Measurements from ENCODE around the gene RGS19.

RGS19 gene

DNA sequence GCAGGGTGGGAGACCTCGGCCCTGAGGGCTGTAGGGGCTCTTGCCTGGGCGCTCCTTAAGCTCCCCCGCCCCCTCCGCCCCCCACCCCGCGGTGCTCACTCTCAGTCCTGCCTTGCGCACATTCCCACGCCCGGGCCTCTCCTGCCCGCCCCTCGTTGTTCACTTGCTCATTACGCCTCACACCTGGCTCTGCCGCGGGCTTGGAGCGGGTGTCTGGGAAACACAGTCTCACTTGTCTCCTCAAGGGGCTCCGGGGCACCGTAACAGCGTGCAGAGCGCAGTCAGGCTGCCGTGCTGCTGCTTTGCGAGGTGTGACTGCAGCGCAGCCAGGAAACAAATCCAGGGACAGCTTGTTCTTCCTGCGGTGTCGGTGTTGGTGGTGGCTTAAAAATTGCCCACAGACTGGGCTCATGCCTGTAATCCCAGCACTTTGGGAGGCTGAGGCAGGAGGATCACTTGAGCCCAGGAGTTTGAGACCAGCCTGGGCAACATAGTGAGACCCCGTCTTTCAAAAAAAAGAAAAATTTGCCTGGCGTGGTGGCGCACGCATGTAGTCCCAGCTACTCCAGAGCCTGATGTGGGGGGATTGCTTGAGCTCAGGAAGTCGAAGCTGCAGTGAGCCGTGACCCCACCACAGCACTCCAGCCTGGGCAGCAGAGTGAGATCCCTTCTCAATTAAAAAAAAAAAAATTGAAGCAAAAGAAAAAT lies 23.5 kb upstream of the RGS19 start:
- in situ Hi-C loops (cut with MboI; ENCODE audit: low sequenced_read_pairs, unreplicated experiment): no loop called here
- DNase-seq (ENCODE audit: low spot score): no peak
- TF ChIP-seq, protein P1, sequence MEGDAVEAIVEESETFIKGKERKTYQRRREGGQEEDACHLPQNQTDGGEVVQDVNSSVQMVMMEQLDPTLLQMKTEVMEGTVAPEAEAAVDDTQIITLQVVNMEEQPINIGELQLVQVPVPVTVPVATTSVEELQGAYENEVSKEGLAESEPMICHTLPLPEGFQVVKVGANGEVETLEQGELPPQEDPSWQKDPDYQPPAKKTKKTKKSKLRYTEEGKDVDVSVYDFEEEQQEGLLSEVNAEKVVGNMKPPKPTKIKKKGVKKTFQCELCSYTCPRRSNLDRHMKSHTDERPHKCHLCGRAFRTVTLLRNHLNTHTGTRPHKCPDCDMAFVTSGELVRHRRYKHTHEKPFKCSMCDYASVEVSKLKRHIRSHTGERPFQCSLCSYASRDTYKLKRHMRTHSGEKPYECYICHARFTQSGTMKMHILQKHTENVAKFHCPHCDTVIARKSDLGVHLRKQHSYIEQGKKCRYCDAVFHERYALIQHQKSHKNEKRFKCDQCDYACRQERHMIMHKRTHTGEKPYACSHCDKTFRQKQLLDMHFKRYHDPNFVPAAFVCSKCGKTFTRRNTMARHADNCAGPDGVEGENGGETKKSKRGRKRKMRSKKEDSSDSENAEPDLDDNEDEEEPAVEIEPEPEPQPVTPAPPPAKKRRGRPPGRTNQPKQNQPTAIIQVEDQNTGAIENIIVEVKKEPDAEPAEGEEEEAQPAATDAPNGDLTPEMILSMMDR (IDR thresholded peaks at IDR 0.05; ENCODE audit: borderline replicate concordance, control extremely low read depth, extremely low read depth, insufficient read depth, missing control alignments): no peak

GRCh38 chr20:64101731-64102621 lies 22.7 kb upstream of the RGS19 start:
- in situ Hi-C loops (cut with MboI; ENCODE audit: low sequenced_read_pairs, unreplicated experiment): no loop called here
- DNase-seq (ENCODE audit: low spot score): peak; percentile 90

DNA sequence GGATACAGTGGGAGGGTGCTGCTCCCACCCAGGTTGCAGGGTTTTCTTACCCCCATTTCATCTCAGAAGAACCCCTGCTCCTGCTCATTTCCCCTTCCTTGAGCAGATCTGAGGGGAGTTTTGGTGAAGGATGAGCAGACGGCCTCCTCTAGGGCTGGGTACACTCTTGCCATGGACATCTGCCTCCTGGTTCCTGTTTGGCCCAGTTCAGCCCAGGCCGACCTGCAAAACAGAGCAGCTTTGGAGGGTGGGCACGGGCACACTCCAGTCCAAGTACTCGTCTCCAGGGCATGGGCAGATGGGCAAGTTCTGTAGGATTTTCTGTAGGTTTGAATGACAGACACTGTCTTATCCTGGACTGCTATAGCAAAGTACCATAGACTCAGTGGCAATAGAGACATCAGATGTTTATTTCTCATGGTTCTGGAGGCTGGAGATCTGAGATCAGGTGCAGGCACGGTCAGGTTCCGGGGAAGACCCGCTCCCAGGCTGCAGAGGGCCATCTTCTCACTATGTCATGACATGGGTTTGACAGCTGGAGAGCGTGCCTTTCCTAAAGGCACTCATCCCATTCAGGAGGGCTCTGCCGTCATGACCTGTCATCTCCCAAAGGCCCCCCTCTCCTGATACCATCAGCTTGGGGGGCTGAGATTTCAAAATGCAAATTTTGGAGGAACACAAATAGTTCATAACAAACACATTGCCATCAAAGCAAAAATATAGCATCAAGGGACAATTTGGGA lies 21.8 kb upstream of the RGS19 start:
- in situ Hi-C loops (cut with MboI; ENCODE audit: low sequenced_read_pairs, unreplicated experiment): no loop called here
- no peak for DNase-seq (ENCODE audit: low spot score)
- TF ChIP-seq, protein P1 (IDR thresholded peaks at IDR 0.05; ENCODE audit: borderline replicate concordance, control extremely low read depth, extremely low read depth, insufficient read depth, missing control alignments): no peak

More at GRCh38 chr20:64101731-64102621, 22.7 kb upstream of the RGS19 start:
- TF ChIP-seq, protein P1 (IDR thresholded peaks at IDR 0.05; ENCODE audit: borderline replicate concordance, control extremely low read depth, extremely low read depth, insufficient read depth, missing control alignments): peak; percentile 86

GRCh38 chr20:64100566-64100888 lies 21.2 kb upstream of the RGS19 start:
- in situ Hi-C loops (cut with MboI; ENCODE audit: low sequenced_read_pairs, unreplicated experiment): no loop called here
- TF ChIP-seq, protein P1 (IDR thresholded peaks at IDR 0.05; ENCODE audit: borderline replicate concordance, control extremely low read depth, extremely low read depth, insufficient read depth, missing control alignments): no peak
- no peak for DNase-seq (ENCODE audit: low spot score)

- in situ Hi-C loops (cut with MboI; ENCODE audit: low sequenced_read_pairs, unreplicated experiment): no loop called here
- DNase-seq (ENCODE audit: low spot score): peak; percentile 71
- TF ChIP-seq, protein P1 (IDR thresholded peaks at IDR 0.05; ENCODE audit: borderline replicate concordance, control extremely low read depth, extremely low read depth, insufficient read depth, missing control alignments): no peak
These were observed 20.7 kb upstream of the RGS19 start for GRCh38 chr20:64099880-64100565.
